BJ (cell line): ENCODE measurements around the gene LBP. TPM values are rescaled to one million over a fixed set of nuclear protein-coding genes. Genes with fewer than 3 reads are reported as not detected.

ENCODE experiments used
- CTCF ChIA-PET: fragments of 350-600 bp; formaldehyde crosslinking; extraction: SDS; loops from one replicate; lab custom pipeline; 2021; ENCODE audit warnings: antibody characterized with exemption, inconsistent platforms; lab: Yijun Ruan, JAX
- POLR2A ChIA-PET: fragments of 300-600 bp; sonication (Branson Sonifier 250); formaldehyde crosslinking; extraction: SDS; loops from one replicate; lab custom pipeline; 2021; ENCODE audit warnings: antibody characterized with exemption; lab: Charles Lee
- DNase-seq: peaks from one replicate; pipeline ENCODE4 v3.0.0-alpha.2; 2011; ENCODE audit warnings: low read depth
- H3K27me3 ChIP-seq: 2 replicates; pipeline ENCODE4 v1.6.0; 2011; ENCODE audit warnings: low read length; ENCODE audit not compliant: control insufficient read depth, insufficient read depth
- H3K36me3 ChIP-seq: 2 replicates; pipeline ENCODE4 v1.5.1; 2011; ENCODE audit warnings: low read length; ENCODE audit not compliant: control insufficient read depth, insufficient read depth
- H3K4me3 ChIP-seq: 2 replicates; pipeline ENCODE4 v1.5.1; 2011; ENCODE audit warnings: low read depth, mild to moderate bottlenecking, control low read depth, low read length
- CTCF ChIP-seq: IDR thresholded peaks from 2 replicates; pipeline ENCODE4 v1.5.1; 2011; ENCODE audit warnings: low read depth, mild to moderate bottlenecking, control low read depth, inconsistent platforms, low read length, moderate library complexity; ENCODE audit not compliant: insufficient read depth
- polyA minus RNA-seq: library from RNA; depleted of rRNA, polyadenylated mRNA; stranded (reverse); fragments of >200 nt; gene quantifications from 2 replicates; pipeline ENCODE4 v1.2.3, GENCODE V29; 2011; rRNA and poly(A)+ RNA removed
- polyA plus RNA-seq: library from polyadenylated mRNA; depleted of rRNA; stranded (reverse); fragments of >200 nt; gene quantifications from 2 replicates; pipeline ENCODE4 v1.2.3, GENCODE V29; 2011; rRNA removed

LBP gene
- polyA plus RNA-seq: 0.04 TPM in 2 replicates
- not detected in 2 replicates for polyA minus RNA-seq

- Histone ChIP-seq H3K27me3 (peaks cover 3% of the 10 kb centered on the region), H3K36me3 (no peaks in the 10 kb centered on the region), H3K4me3 (no peak within 1 kb of the TSS)
- CTCF ChIA-PET: interaction anchor here (1.6 kb wide), 1 partner anchor 10 kb away, joined by 3 read pairs; no protein-coding TSS in a partner anchor
- POLR2A ChIA-PET: no interaction called here
- no peak for DNase-seq
- TF ChIP-seq CTCF: no peak
Observed at GRCh38 chr20:38346247-38346651, at the start of gene LBP. Gene LBP, plus strand, starts transcription at chr20:38346482. Its CDS starts 35 bp downstream, at chr20:38346517.

GRCh38 chr20:38297916-38298674 lies 48.2 kb upstream of the LBP start:
- H3K36me3 ChIP-seq: no peaks in the 10 kb centered on the region
- no peak for DNase-seq
- no peak for TF ChIP-seq CTCF
- POLR2A ChIA-PET: no interaction called here
- no peak overlapping the region for H3K4me3 ChIP-seq
- no peaks in the 10 kb centered on the region; the same call in 1 of the 2 replicates for H3K27me3 ChIP-seq
- CTCF ChIA-PET: interaction anchor here (1.0 to 8.5 kb wide), 5 partner anchors 10 to 71 kb away, joined by 3 to 188 read pairs (median 4); no protein-coding TSS in a partner anchor

GRCh38 chr20:38298768-38299288 lies 47.5 kb upstream of the LBP start:
- ChIA-PET POLR2A (no interaction called here), CTCF (interaction anchor here (0.6 to 8.5 kb wide), 6 partner anchors 9 to 247 kb away, joined by 3 to 188 read pairs (median 4); no protein-coding TSS in a partner anchor)
- no peak for TF ChIP-seq CTCF
- no peak for DNase-seq
- Histone ChIP-seq H3K4me3 (no peak overlapping the region), H3K27me3 (no peaks in the 10 kb centered on the region; the same call in 1 of the 2 replicates), H3K36me3 (no peaks in the 10 kb centered on the region)

GRCh38 chr20:38299963-38300362 lies 46.3 kb upstream of the LBP start:
- DNase-seq: no peak
- TF ChIP-seq CTCF: no peak
- POLR2A ChIA-PET: no interaction called here
- Histone ChIP-seq H3K4me3 (no peak overlapping the region), H3K27me3 (peaks cover 2% of the 10 kb centered on the region; the same call in 1 of the 2 replicates), H3K36me3 (no peaks in the 10 kb centered on the region)
- CTCF ChIA-PET: interaction anchor here (1.4 to 8.5 kb wide), 3 partner anchors 10 to 73 kb away, joined by 3 to 188 read pairs (median 4); no protein-coding TSS in a partner anchor

- Histone ChIP-seq H3K36me3 (no peaks in the 10 kb centered on the region), H3K27me3 (peaks cover 2% of the 10 kb centered on the region; the same call in 1 of the 2 replicates), H3K4me3 (no peak overlapping the region)
- CTCF ChIA-PET: interaction anchor here (0.8 to 8.5 kb wide), 4 partner anchors 10 to 74 kb away, joined by 3 to 188 read pairs (median 5); no protein-coding TSS in a partner anchor
- DNase-seq: no peak
- POLR2A ChIA-PET: no interaction called here
- TF ChIP-seq CTCF: no peak
Observed at GRCh38 chr20:38300438-38300837, 45.8 kb upstream of the LBP start.
